RCC 7860 (cell line): ENCODE measurements around the gene ALKAL2.

ENCODE experiments used
- DNase-seq: peaks from one replicate; pipeline ENCODE4 v3.0.0-alpha.2; 2015; ENCODE audit warnings: low spot score
- FAIRE-seq: peaks from 2 replicates; lab custom pipeline; 2012; peaks lifted over from hg19 to GRCh38; lab: Jason Lieb, UNC

Gene ALKAL2

DNA sequence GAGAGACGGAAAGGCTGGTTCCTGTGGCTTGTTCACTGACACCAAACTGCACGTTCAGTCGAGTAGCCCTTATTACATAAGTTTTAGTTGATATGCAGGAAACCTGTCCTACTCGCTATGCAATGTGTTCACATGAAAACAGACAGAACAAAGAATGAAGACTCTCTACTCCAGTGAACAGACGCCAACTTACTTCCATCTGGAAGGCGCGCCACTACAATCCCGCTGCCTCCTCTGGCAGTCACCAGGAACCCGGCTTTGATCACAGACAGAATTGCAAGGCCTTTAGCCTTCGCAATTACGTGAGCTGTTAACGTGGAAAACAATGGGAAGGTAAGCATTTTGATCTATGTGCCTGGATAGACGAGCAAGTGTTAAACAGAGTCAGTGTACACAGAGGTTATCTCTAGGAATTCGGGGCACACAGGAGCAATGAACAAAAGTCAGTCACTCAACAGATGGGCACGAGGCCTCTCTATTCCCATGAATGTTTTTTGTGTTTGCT, 38.3 kb downstream of the ALKAL2 start:
- no peak for FAIRE-seq

DNA sequence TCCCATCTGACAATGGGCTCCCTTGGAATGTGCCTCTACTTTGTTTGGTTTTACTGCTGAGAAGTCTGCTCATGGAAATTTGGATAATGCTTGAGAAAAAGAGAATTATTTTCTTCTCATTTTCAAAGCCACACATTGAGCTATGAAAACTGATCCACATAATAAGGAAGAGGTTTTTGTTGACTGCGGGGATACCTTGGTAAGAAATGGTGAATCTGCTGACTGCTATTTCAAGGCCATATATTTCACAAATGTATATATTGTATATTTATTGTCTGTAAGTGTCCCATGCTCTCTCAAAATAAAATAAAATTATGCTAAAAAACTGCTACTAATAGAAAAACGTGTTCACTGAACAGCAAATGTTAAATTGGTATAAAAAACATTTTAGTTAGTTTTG, 39.2 kb downstream of the ALKAL2 start:
- no peak for DNase-seq
- FAIRE-seq, result no peak

More for the DNA sequence above, 38.3 kb downstream of the ALKAL2 start:
- DNase-seq, result no peak

DNA sequence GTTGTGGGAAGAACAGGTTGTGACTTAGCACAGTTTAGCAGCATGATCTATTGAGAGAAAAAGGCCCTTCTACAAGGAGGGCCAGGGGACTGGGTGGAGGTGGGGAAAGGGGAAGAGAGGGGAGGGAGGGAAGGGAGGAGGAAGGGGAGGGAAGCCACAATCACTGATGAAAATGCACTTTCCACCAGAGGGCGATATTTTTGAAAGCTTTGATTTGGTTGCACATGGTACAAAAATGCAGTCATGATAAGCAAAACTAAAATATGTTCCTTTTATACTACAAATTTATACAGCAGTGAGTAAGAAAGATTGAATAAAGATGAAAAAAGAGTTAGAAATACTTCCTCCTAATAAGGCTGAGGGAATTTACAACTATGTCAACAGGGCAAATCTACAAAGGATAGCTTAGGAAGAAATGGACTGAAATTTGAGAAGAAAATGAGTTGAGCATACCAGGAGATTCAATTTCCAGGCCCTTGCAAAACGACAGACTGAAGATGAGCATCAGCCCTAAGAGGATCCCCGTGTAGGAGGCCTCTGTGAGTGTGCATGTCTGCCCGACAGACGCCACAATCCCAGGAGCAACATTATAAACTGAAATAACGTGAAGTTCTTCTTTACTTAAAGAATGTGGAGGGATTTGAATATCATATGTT, 41.3 kb downstream of the ALKAL2 start:
- FAIRE-seq (no peak), DNase-seq (peak; percentile 17)

DNA sequence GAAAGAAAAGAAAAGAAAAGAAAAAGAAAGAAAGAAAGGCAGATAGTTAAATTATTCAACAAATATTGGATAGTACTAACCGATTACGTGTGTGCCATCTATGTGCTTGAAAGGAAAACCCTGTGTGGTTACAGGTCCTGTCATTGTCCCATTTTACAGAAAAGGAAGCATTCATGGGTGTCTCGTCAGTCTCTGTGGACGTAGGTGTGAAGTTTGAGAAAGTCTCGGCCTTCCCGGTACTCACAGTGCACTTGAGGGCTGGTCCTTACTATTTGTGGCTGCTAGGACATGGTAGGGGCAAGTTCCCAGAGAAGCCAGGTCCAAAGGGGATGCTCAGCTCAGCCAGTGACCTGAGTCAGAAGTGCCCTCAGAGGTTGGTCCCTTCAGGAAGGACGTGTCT, 43.3 kb downstream of the ALKAL2 start:
- DNase-seq (no peak), FAIRE-seq (no peak)

DNA sequence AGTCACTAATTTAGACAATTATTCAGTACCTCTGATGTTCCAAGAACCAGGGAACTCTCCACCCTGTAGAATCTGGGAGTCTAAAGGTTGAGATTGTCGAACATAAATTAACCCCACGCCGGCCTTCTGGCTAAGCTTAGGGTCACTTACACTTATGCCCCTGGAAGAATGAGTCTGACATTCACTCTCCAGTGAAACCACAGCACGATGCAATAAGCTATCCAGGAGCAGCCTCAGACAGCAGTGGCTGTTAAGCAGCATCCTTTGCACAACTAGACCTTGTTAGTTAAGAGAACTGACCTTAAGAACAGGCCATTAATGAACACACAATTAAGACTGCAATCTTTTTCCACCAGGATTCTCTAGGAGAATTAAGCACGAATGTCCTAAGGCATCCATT, 49.0 kb downstream of the ALKAL2 start:
- FAIRE-seq (no peak), DNase-seq (no peak)

DNA sequence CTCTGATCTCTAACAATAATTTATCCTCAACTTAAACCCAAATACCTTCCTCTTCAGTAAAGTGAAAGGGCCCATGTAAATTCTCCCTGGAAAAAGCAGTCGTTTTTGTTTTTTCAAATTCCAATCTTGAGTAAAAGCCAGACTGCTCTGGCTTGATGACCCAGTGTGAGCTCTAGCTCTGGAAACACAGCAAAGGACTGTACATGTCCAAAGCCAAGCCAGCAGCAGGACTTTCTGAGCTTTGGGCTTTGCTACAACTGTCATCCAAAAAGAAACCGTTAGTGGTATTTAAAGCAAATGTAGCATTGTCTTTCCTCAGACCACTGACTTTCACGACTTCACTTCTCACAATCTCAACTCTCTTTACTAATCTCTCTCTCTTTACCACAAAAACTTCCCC, 49.5 kb downstream of the ALKAL2 start:
- DNase-seq (no peak), FAIRE-seq (no peak)

DNA sequence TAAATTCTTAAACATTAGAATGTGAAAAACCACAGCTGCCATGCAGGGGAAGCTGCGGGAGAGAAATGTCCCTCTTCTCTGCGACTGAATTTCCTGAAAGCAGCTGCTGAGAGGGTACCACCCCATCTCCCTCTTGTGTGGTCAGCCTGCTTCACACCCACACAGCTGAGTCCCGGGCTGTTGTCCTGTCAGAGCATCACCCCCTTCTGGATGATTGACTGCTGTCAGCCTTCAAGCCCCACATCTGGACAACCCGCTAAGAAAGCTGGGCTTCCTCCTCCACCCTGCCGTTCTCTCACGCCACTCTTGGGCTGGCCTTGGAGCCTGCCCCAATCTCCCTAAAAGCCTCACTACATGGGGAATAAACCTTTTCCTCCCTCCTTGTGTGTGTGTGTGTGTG, 50.0 kb downstream of the ALKAL2 start:
- FAIRE-seq, result no peak

DNA sequence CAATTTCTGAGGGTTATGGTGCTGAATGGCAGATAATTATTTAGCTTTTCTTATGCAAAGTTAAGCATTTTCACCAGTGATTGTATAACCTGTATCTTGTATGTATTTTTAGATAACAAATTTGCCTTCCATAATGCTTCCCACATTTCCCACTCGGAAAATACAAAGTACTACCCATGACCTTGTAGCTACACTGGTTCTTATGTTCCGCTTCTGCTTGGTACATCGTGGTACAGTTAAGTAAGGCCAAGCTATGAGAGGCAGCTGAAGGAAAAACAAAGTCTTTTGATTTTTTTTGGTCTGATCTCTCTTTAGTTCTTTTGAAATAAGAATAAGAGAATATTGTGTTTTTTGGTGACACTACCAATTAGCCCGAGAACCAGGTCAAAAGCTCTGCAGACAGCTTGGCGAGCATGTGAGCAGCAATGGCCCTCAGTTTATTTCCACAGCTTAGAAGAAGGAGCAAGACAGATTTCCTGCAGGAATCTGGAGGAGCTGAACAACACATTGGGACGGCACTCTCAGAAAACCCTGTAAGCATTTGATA, 50.8 kb downstream of the ALKAL2 start:
- DNase-seq, result no peak
- no peak for FAIRE-seq

More for the DNA sequence above, 50.0 kb downstream of the ALKAL2 start:
- no peak for DNase-seq

DNA sequence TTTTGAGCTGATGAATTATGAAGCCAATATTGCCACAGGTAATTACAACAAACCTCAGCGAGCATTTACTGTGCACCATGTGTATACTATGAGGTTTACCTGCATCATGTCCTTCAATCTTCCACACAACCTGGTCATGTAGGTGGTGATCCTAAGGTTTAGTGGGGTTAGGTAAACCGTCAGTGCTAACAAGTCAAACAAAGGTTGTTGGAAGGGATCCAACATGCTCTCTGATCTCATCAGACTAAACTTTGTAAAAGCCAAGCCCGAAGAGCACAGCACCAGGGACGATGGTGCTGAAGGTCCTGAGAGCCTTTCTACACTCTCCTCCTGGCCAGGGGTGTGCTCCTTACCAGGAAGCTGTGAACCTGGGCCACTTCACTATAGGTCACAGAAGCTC, 53.5 kb downstream of the ALKAL2 start:
- no peak for FAIRE-seq
- no peak for DNase-seq

DNA sequence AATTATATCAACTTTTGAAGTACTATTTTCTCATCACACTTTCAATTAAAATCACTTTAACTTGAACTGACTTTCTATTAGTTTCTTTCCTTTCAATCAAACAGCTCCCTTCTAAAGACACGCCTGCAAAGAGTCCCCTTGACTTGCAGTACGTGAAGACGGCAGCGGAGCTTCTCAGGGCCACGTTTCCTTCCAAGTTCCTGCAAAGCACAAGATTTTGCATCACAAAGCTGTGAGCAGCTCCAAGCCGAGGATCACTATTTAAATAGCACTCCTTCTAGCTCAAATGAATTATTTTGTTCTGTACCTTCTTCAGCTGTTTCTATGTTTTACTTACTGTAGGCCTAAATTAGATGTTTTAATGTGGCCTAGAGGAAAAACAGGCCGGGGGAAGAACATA, 54.9 kb downstream of the ALKAL2 start:
- DNase-seq, result no peak
- FAIRE-seq, result no peak

DNA sequence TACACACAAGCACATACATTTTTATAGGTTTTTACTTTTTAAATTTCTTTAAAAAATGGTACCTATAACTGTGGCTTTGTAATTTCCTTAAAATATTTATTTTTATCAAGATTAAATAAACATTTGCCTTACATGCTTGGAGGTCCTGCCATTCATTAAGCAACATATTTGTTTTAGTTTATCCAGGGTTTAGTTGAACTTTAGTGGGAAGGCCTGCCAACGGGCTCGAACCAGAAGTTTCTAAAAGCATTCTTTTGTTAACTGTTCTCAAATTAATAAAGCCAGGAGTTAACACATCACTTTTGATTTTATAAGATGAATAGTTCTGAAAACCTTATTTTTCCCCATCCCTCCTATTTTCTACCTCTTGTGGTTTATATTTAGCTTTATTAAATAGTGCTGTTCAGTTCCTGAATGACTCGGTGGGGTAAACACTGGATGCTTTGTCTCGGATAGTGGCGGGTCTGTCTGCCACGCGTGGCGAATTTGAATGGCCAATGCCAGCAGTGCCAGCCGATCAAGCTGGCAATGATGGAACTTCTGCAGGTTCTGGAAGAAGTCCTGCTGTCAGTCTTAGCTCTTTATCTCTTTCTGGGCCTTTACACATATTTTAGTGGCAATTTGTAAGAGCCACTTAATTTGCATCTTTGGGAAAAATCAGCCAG, 56.2 kb downstream of the ALKAL2 start:
- DNase-seq (no peak), FAIRE-seq (no peak)
